HG03060 (cell line): Measurements from ENCODE around the gene NRXN3.

ENCODE experiments used
- ATAC-seq: cut with Tn5 transposase; IDR thresholded peaks from one replicate; pipeline ENCODE4 v1.9.1; 2021; ENCODE audit warnings: low read depth, moderate number of reproducible peaks; ENCODE audit not compliant: unreplicated experiment

NRXN3 gene

DNA sequence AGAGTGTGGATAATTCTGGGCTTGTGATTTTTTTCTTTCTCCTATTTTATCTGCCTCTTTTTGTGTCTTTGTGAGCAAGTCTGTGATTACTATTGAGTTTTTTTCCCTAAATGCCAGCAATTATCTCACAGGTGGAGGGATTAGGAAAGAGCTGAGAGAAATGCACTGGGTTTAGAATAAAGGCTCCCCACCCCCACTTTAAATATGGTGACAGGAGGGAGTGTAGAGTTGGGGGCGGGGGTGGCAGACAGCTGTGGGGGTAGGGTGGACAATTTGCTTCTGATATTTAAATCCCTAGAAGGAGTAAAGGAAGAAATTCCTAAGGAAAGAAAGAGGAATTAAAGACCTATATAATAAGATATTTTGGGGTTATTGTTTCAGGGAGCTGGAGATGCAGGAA, 145.9 kb downstream of the NRXN3 start:
- ATAC-seq = no peak

DNA sequence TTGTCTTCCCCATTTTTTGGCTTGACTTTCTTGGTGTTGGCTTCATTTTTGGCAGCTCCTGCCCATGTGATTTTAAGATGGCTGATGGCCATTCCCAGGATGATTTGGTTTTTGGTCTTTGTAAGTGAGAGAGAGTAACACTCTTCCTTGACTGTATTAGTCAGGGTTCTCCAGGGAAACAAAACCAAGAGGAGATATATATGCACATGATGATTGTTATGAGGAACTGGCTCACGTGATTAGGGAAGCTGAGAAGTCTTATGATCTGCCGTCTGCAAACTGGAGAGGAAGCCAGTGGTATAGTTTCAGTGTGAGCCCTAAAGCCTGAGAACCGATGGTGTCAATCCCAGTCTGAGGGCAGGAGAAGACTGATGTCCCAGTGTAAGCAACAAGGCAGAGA, 146.6 kb downstream of the NRXN3 start:
- no peak for ATAC-seq

DNA sequence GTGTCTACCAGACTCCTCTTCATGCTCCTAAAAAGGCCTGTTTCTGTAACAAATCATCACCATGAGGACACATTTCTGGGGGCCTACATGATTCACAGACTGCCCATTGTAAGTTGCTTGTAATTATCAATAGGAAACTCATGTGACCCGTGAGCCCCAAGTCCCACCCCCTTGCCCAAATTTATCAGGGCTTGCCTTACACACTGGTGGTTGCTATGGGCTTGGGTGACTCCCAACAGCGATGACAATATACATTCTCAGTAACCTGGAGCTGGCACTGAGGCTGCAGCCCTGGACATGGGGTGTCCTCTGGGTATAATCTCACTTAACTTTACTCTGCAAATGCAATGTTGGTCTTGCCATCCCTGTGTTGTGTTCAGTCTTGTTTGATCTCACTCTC, 149.2 kb downstream of the NRXN3 start:
- no peak for ATAC-seq

DNA sequence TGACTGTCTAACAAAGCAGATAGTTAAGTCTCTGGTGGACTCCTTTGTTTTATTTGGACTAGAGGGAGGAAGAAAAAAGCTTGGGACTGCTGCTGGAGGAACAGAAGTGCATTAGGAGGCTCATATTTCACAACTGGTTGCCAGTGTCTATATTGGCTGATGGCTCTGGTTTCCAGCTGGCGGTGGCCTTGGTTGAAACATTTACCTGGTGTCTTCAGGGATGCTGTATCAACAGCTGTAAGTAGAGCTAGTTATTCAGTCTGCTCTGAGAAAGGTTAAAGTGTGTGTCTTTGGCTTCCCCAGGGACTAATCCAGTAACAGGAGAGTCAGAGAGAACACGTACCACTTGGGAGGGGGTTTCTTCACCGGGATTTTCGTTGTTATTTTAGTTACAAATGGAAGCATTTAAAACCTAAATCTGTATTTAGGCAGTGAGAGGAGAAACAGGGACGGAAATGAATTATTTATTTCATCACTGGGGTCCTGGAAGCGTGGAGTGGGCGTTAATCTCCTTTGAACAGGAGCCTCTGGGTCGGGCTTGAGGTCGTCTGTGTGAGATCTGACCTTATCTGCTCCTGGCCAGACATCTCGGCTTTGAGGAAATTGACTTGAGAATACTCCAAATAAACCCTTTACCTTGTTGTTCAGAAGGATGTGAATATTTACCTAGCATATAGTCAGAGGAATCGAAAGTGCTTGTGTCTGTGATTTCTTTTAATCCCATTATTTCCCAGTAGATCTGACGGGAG, 149.9 kb downstream of the NRXN3 start:
- no peak for ATAC-seq

DNA sequence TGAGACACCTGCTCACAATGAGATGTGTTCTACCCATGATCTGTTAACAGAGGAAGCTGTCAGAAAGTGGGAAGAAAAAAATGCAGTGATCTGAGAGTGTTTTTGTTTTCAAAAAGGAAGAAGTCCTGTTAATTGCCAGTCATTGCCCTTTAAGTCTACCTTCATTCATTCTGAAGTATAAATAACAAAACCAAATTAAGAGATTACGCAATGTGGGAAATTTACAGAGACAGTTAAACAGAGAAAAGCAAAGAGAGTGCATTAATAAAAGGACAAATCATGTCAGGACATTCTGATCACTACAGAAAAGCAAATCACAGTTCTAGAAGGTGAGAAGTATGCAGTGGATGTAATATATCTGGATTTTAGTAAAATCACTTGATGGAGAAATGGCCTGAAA, 154.2 kb downstream of the NRXN3 start:
- no peak for ATAC-seq

DNA sequence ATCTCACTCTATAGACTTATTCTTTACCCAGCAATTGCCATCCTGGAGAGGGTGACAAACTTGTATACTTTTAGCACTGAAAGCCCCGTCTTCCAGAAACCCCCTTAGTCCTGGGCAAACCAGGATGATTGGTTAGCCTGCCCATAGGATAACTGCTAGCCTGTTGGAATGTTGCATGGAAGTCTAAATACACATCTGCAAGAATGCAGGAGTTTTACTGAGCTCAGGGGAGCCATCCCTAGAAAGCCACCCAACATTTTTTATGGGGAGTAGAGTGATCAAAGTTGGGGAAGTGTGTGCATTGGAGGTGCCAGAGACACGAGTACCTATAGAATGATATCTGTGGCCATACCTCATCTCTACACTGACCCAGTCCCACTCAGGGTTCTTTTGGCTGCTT, 155.7 kb downstream of the NRXN3 start:
- ATAC-seq = no peak

DNA sequence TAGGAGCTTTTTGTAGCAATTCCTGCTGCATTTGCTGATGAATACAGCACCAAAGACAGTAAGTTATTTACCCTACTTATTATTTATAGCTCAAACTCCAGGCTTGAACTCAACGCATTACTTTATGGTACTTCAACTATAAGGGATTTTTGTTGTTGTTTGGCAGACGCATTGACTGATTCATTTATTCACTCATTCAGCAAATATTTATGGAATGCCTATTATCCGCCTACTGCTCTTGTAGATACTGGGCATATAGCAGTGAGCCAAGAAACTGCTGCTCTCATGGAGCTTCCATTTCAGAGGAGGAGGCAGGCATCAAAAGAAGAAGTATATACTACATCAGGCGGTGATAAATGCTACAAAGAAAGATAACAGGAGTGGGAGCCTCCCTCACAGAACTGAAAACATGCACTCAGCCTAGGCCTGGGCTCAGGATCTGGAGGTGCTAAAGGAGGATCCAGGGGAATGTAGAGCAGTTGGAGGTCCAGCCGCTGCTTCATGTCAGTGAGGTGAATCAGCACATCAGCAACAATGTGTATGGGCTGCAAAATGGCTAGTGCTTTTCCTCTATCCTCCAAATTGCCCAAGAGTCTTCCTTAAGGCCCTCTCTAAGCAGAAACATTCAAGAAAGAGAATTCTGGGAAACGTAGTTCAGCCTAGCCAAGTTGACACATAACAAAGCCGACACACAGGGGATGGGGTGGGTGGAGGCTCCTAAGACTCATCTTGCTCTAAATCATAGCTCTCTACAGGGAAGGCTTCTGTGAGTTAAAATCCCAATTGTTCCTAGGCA, 157.5 kb downstream of the NRXN3 start:
- no peak for ATAC-seq

DNA sequence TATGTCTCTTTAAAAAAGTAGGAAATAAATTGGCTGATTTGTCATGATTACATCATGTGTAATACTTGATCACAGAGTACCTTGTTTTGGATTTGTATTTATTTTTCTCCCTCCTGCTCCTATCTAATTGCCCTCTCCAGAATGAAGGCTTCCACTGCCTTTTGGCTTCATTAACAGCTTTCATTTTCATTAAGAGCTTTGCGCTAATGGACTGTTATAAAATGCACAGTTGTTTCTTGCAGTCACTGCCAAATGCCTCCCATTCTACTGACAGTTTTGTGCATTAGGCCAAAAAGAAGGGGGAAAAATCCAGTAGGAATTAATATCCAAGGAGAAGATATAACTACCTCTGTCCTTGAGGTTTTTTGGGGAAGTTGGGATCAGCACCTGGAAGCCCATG, 159.2 kb downstream of the NRXN3 start:
- no peak for ATAC-seq

DNA sequence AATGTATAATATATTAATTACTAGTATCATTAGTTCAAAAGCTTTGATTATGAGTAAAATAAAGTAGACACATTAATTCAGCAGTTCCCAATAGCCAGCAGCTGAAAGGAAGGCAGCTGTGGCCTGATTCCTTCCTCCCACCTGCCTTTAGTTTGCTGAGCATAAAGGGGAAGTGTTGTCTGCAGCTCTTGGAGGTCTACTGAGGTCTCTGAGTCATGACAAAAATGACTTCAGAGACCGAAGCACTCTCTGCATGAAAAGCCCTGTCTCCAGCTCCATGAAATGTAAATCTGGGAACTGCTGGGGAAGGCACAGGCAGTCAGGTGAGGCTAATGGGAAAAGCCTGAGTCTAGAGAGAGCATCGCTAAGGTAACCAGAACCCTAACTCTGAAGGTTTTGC, 165.4 kb downstream of the NRXN3 start:
- no peak for ATAC-seq

DNA sequence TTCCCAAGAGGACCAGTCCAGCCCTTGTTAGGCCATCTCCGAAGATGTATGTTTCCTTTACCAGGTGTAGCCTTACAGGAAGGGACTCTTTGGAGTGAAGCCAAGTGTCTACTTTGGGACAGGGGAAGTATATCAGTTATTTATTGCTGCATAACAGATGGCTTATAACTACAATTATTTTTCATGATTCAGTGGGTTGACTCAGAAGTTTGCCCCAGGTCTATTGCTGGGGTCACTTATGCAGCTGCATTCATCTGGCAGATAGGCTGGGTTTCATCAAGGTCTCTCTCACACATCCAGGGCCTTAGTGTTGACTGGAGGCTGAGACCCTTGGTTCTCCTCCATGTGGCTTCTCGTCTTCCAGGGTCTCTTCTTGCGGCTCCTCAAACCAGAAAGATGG, 170.1 kb downstream of the NRXN3 start:
- ATAC-seq = no peak

DNA sequence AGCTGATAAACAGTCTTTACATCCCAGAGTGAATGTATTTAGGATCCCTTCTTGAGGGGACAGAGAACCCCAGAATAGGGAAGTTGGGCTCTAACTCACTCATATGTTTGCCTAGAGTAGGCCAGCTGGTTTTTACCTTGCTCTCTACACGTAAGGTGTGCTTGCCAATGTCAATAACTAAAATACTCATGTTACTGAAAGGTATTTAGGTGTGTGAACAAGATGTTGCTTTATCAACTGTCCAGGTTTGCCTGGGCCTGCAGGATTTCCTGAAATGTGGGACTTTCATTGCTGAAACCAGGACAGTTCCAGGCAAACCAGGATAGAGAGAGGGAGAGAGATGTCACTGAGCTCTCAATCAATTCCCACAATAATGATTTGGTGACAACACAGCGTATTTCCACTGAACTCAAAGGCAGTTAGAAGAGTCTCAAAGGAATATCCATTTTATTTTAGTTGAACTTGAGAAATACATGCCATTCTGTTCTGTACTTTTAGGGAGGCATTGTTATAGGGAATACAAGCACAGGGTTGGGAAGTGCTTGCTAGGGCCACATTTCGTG, 171.7 kb downstream of the NRXN3 start:
- ATAC-seq = no peak

DNA sequence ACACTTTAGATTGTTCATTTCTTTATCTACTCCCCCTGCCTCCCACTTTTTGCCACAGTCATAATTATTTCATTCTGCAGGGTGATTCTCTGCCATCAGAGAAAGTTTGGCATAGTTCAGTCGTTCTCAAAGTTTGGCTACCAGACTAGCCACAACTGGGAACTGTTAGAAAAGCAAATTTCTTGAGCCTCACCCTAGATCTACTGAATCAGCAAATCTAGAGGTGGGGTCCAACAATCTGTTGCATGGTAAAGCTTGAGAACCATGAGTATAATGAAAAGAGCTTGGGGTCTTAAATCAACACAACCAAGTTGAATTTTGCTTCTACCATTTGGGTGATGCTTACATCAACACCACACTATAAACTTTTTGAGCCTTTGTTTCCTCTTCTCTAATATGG, 172.7 kb downstream of the NRXN3 start:
- ATAC-seq = no peak

DNA sequence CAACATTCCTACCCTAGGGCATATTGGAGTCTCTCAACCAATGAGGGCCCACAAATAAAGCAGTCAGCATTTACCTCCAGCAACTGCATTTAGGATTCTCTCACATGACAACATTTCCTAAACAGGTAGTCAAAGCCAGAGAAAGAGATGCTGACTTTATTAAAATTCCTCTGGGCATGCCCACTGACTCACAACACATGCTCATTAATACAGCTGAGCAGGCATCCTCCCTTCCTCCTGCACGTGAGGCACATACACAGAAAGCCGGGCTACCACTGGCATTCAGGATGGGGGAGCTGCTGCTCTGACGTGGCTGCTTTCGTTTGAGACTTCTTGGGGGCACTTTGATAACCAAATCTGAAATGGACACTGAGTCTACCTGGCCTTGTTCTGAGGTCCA, 174.1 kb downstream of the NRXN3 start:
- ATAC-seq = no peak

DNA sequence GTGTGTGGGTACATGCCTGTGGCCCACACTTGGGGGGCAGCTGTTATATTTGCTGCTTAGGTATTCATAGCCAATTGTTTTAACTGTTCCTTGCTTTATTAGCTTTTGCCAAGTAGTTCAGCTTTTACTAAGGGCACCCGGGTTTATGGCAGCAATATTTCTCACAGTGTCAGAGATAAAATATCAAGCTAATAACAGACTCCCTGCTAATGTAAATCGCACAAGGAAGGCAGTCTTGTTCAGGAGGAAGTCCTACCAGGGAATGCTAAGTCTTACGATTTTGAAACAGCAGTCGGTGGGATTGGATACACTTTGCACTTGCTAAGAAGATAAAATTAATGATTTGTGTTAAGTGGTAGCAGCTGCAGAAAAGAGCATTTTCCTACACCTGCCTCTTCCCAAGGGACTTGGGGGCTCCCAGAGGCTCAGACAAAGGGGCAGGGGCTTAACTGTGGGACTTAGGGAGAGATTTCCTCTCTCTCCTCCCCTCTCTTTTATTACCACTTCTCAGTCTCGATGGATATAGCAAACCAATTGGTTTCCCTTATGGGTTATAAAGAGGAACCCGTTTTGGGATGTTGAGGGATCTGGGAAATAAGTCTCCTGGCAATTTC, 175.1 kb downstream of the NRXN3 start:
- ATAC-seq = no peak

DNA sequence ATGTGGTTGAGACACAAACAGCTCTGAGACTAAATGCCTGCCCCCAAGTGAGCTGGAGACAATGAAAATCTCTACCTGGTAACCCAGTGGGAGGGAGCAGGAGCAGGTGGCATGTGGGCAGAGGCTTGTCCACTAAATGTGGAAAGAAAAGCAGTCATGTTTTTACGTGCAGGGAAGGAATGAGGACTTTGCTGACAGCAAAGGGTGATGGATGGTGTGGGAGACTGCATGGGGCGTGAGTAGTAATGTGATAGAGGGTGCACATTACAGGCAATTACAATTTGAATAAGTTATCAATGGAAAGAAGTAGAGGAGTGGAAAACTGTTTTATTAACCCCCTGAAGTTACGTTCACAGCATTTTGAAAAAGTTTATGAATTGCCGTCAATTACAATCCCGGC, 176.6 kb downstream of the NRXN3 start:
- ATAC-seq = no peak

DNA sequence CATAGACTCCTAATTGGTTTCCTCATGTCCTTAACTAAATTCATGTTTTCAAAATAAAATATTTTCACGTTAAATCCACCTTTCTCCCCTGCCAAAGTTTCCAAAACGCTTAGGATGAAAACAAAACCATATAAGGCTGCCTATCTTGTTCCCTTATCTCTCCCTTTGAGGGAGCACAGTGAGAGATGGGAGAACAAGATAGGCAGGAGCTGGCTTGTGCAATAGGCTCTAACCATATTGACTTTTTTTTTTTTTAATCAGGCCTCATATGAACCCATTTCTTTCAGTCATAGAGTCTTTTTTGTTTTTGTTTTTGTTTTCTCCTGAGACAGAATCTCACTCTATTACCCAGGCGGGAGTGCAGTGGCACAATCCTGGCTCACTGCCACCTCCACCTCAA, 184.9 kb downstream of the NRXN3 start:
- ATAC-seq = no peak

DNA sequence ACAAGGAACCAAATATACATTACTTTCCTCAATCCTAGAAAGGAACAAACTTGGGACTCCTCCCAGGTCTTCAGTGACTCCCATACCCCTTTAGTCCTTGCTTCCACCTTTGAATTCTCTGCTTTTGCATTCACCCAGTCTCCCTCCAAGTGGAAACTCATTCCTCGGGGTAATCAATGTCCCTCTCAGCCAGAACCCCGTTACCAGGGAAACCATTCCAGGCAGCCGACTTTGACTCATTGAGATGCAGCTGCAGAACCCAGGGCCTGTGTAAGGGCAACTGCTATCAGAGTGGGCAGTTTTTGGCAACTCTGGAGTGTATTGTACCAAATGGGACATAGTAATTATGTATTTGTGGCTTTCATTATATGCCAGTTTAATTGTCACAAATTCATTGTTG, 186.2 kb downstream of the NRXN3 start:
- no peak for ATAC-seq

DNA sequence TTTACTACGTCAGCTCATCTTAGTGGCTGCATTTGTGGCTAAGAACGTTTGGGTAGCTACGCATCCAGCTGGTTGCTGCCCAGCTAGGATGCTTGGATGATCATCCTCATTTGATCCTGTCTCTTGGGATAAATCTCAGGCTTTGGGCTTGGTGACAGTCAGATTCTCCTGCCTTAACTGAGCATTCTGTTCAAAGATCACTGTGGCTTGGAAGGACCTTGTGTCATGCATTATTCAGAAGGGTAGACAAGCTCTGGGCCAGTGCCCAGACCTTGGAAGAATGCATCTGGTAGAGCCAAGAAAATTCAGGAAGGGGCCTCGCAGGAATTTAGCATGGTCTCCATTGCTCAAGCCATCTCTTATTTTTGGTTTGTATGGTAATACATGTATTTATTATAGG, 188.4 kb downstream of the NRXN3 start:
- no peak for ATAC-seq

DNA sequence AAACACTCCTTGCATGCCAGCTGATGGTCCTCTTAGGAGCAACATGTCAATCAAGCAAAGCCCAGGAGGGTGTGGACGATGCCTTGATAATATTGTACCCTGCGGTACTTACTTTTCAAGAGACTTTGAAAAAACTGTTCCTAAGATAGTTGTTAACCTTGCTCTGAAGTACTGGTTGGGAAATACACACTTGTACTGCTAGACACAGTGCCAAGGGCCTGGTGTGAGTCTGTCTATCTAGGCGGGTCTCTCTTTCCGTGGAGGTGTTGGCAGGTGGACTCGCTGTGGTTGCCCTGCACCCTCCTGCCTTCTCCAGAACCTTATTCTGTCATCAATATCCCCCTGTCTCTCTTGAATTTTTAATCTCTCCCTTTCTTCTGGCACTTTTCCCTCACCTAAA, 189.4 kb downstream of the NRXN3 start:
- no peak for ATAC-seq

DNA sequence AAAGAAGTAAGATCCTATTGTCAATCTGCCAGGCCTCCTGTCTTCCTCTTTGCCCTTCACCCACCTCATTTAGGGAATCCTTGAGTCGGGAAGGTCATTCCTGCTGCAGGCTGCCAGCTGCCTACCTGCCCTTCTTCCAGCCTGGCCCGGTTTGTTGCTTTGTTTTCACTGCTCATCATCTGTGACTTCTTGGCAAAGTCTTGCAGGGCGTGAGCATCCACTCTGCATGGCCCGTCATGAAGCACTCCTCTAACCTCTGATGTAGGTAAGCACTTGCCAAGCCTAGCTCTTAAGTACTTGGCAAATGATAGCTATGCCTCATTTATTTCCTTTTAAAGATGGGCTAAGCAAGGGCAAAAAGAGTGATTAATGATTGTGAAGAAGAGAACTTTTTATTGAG, 192.8 kb downstream of the NRXN3 start:
- ATAC-seq = no peak

DNA sequence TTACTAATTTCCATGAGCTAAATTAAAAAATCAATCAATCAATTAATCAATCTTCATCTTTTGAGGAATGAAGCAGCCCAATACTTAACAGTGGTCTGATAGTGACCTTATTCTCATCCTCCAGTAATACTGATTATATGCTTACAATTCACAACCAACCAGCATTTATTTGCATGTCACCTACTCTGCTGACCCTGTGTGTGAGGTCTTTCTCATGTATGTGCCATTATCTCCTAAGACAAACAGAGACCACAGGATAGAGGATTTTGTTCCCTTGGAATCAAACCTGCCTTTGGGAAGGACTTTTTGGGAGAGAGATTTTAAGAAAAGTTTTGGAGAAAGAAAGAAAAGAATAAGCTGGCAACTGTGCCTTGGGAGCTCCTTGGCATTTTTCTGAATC, 197.2 kb downstream of the NRXN3 start:
- ATAC-seq = no peak
